Neural progenitor cell (in vitro differentiated cells): ENCODE measurements around the gene ICE1. TPM values are rescaled to one million over a fixed set of nuclear protein-coding genes. Genes with fewer than 3 reads are reported as not detected.

Source experiments
- DNase-seq: peaks from one replicate; pipeline ENCODE4 v3.0.0-alpha.2; 2016; ENCODE audit warnings: low spot score
- H2AFZ ChIP-seq: fragments of 200-600 bp; sonication (generic); replicated peaks from 2 replicates; pipeline ENCODE4 v1.6.1; 2016; ENCODE audit warnings: antibody characterized with exemption
- H3F3A ChIP-seq: fragments of 200-600 bp; sonication (generic); 2 replicates; pipeline ENCODE4 v1.6.1; 2016; ENCODE audit warnings: antibody characterized with exemption, low read depth
- H3K27ac ChIP-seq: fragments of 200-600 bp; sonication (generic); 2 replicates; pipeline ENCODE4 v1.5.1; 2016; ENCODE audit warnings: mild to moderate bottlenecking
- H3K27me3 ChIP-seq: fragments of 200-600 bp; sonication (generic); 2 replicates; pipeline ENCODE4 v1.6.1; 2016; ENCODE audit warnings: mild to moderate bottlenecking, moderate library complexity
- H3K36me3 ChIP-seq: fragments of 200-600 bp; sonication (generic); 2 replicates; pipeline ENCODE4 v1.5.1; 2016
- H3K4me1 ChIP-seq: fragments of 200-600 bp; sonication (generic); 2 replicates; pipeline ENCODE4 v1.6.1; 2016; ENCODE audit warnings: mixed run types
- H3K4me2 ChIP-seq: fragments of 200-600 bp; sonication (generic); 2 replicates; pipeline ENCODE4 v1.6.1; 2016
- H3K4me3 ChIP-seq: fragments of 200-600 bp; sonication (generic); 2 replicates; pipeline ENCODE4 v1.5.1; 2016
- H3K79me2 ChIP-seq: fragments of 200-600 bp; sonication (generic); 2 replicates; pipeline ENCODE4 v1.6.1; 2016; ENCODE audit warnings: low read depth
- H3K9ac ChIP-seq: fragments of 200-600 bp; sonication (generic); 2 replicates; pipeline ENCODE4 v1.6.1; 2016
- H3K9me3 ChIP-seq: fragments of 200-600 bp; sonication (generic); 2 replicates; pipeline ENCODE4 v1.5.1; 2016; ENCODE audit warnings: low read depth
- H4K20me1 ChIP-seq: fragments of 200-600 bp; sonication (generic); 2 replicates; pipeline ENCODE4 v1.6.1; 2016; ENCODE audit warnings: low read depth
- H3K27ac Mint-ChIP-seq: 3 replicates; pipeline ENCODE4 v1.8.0; 2021; ENCODE audit warnings: mixed read lengths
- H3K27me3 Mint-ChIP-seq: 2 replicates; pipeline ENCODE4 v1.8.0; 2022; ENCODE audit warnings: low read depth, mild to moderate bottlenecking, inconsistent platforms, moderate library complexity, mixed read lengths; ENCODE audit not compliant: insufficient read depth
- H3K36me3 Mint-ChIP-seq: 3 replicates; pipeline ENCODE4 v1.8.0; 2021; ENCODE audit warnings: mixed read lengths
- H3K4me1 Mint-ChIP-seq: 3 replicates; pipeline ENCODE4 v1.8.0; 2021; ENCODE audit warnings: mixed read lengths
- H3K4me3 Mint-ChIP-seq: 3 replicates; pipeline ENCODE4 v1.8.0; 2021; ENCODE audit warnings: mild to moderate bottlenecking, moderate library complexity, mixed read lengths
- H3K9me3 Mint-ChIP-seq: 3 replicates; pipeline ENCODE4 v1.8.0; 2020; ENCODE audit warnings: mixed read lengths
- CTCF ChIP-seq: fragments of 200-600 bp; sonication (generic); IDR thresholded peaks from 2 replicates; pipeline ENCODE4 v1.5.1; 2017; ENCODE audit warnings: antibody characterized with exemption, mild to moderate bottlenecking
- EZH2 ChIP-seq: fragments of 200-600 bp; sonication (generic); IDR thresholded peaks from 2 replicates; pipeline ENCODE4 v1.6.1; 2017; ENCODE audit warnings: antibody characterized with exemption, mild to moderate bottlenecking, moderate library complexity
- EZH2phosphoT487 ChIP-seq: fragments of 200-600 bp; sonication (generic); IDR thresholded peaks from 2 replicates; pipeline ENCODE4 v1.6.1; 2017; ENCODE audit warnings: antibody characterized with exemption
- total RNA-seq: library from RNA; depleted of rRNA; stranded (reverse); fragments of >200 nt; gene quantifications from 2 replicates; pipeline ENCODE4 v1.2.3, GENCODE V29; 2015; ENCODE audit warnings: low replicate concordance

Gene ICE1
- total RNA-seq, 1 donor from 2014 or later = 47.6 TPM

GRCh38 chr5:5521478-5521877 is 99.0 kb downstream of the ICE1 start:
- no peak overlapping the region for H3K4me3 Mint-ChIP-seq

GRCh38 chr5:5522336-5522735 is 99.9 kb downstream of the ICE1 start:
- H3K27me3 Mint-ChIP-seq = peaks cover 4% of the 10 kb centered on the region
- H3K9me3 Mint-ChIP-seq = no peaks in the 10 kb centered on the region
- no peak overlapping the region for H3K4me3 Mint-ChIP-seq
- TF ChIP-seq CTCF (no peak), EZH2 (no peak), EZH2phosphoT487 (no peak)
- Histone ChIP-seq H3K36me3 (no peaks in the 10 kb centered on the region), H3K9me3 (no peaks in the 10 kb centered on the region), H3K4me1 (peaks cover 2% of the 10 kb centered on the region), H3K79me2 (no peaks in the 10 kb centered on the region), H3F3A (no peaks in the 10 kb centered on the region), H3K4me2 (no peak overlapping the region), H2AFZ (no peak overlapping the region), H3K9ac (no peak overlapping the region), H3K27ac (no peak overlapping the region), H4K20me1 (no peaks in the 10 kb centered on the region), H3K4me3 (no peak overlapping the region), H3K27me3 (no peaks in the 10 kb centered on the region)
- DNase-seq = no peak
- H3K4me1 Mint-ChIP-seq = no peaks in the 10 kb centered on the region
- H3K27ac Mint-ChIP-seq = no peak overlapping the region
- no peaks in the 10 kb centered on the region for H3K36me3 Mint-ChIP-seq

More at GRCh38 chr5:5521478-5521877, 99.0 kb downstream of the ICE1 start:
- no peaks in the 10 kb centered on the region for H3K4me1 Mint-ChIP-seq
- Histone ChIP-seq H3F3A (no peaks in the 10 kb centered on the region), H4K20me1 (no peaks in the 10 kb centered on the region), H3K79me2 (no peaks in the 10 kb centered on the region), H3K4me3 (no peak overlapping the region), H3K36me3 (no peaks in the 10 kb centered on the region), H3K27me3 (no peaks in the 10 kb centered on the region), H3K9ac (no peak overlapping the region), H2AFZ (no peak overlapping the region), H3K27ac (no peak overlapping the region), H3K4me2 (no peak overlapping the region), H3K4me1 (peaks cover 2% of the 10 kb centered on the region), H3K9me3 (no peaks in the 10 kb centered on the region)
- no peak overlapping the region for H3K27ac Mint-ChIP-seq
- H3K27me3 Mint-ChIP-seq = peaks cover 4% of the 10 kb centered on the region
- no peak for DNase-seq
- TF ChIP-seq CTCF = no peak
- no peak for TF ChIP-seq EZH2
- no peak for TF ChIP-seq EZH2phosphoT487
- no peaks in the 10 kb centered on the region for H3K36me3 Mint-ChIP-seq
- H3K9me3 Mint-ChIP-seq = peaks cover 2% of the 10 kb centered on the region

GRCh38 chr5:5523066-5523505 is 100.6 kb downstream of the ICE1 start:
- no peaks in the 10 kb centered on the region for H3K36me3 ChIP-seq
- no peak overlapping the region for H3K27ac ChIP-seq
- H3K9me3 Mint-ChIP-seq = no peaks in the 10 kb centered on the region
- H3K4me1 ChIP-seq = peaks cover 2% of the 10 kb centered on the region
- TF ChIP-seq CTCF (no peak), EZH2 (no peak), EZH2phosphoT487 (no peak)
- no peak overlapping the region for H3K4me2 ChIP-seq
- no peaks in the 10 kb centered on the region for H4K20me1 ChIP-seq
- no peak overlapping the region for H3K4me3 Mint-ChIP-seq
- no peak overlapping the region for H2AFZ ChIP-seq
- DNase-seq = no peak
- no peaks in the 10 kb centered on the region for H3F3A ChIP-seq
- no peaks in the 10 kb centered on the region for H3K36me3 Mint-ChIP-seq
- H3K4me3 ChIP-seq = no peak overlapping the region
- H3K9ac ChIP-seq = no peak overlapping the region
- H3K79me2 ChIP-seq = no peaks in the 10 kb centered on the region
- no peaks in the 10 kb centered on the region for H3K4me1 Mint-ChIP-seq
- H3K27me3 ChIP-seq = no peaks in the 10 kb centered on the region
- no peak overlapping the region for H3K27ac Mint-ChIP-seq
- peaks cover 4% of the 10 kb centered on the region for H3K27me3 Mint-ChIP-seq
- H3K9me3 ChIP-seq = no peaks in the 10 kb centered on the region
